ENCODE results near the gene GTF3C5. TPM values are rescaled to one million over a fixed set of nuclear protein-coding genes. Genes with fewer than 3 reads are reported as not detected.

Gene GTF3C5
- total and polyA plus RNA-seq, 9 of the 15 experiments (the other 6 are each of a cell fraction or from before 2014, with no cell fraction given): 3.8 to 118 (median 83.7) TPM

- TF ChIP-seq ZNF280B (CRISPR knock-in tag; IDR thresholded peaks at IDR 0.05): no peak
- no peak for TF ChIP-seq HNRNPUL1 (IDR thresholded peaks at IDR 0.05; ENCODE audit: low read length)
- TF ChIP-seq SRSF9 (IDR thresholded peaks at IDR 0.05; ENCODE audit: borderline replicate concordance, low read depth, low read length): no peak
- no peak for TF ChIP-seq RBM25 (IDR thresholded peaks at IDR 0.05; ENCODE audit: low read depth, low read length, severe bottlenecking)
- no peak for TF ChIP-seq TSHZ1 (CRISPR knock-in tag; IDR thresholded peaks at IDR 0.05)
- no peak for TF ChIP-seq TFAP4 (CRISPR knock-in tag; IDR thresholded peaks at IDR 0.05; ENCODE audit: borderline replicate concordance)
- TF ChIP-seq NKRF (IDR thresholded peaks at IDR 0.05; ENCODE audit: borderline replicate concordance): no peak
- TF ChIP-seq CEBPZ (IDR thresholded peaks at IDR 0.05; ENCODE audit: borderline replicate concordance, low read depth, low read length): no peak
- TF ChIP-seq E2F6 (IDR thresholded peaks at IDR 0.05; ENCODE audit: borderline replicate concordance in 1 of 2, extremely low read depth in 1 of 2, insufficient read depth in 1 of 2, insufficient read length in 1 of 2, low read depth in 1 of 2, low read length in 1 of 2, poor library complexity in 1 of 2, severe bottlenecking in 1 of 2): no peak
These were observed 27.9 kb downstream of the GTF3C5 start (continued) for GRCh38 chr9:133058550-133059320.
